Progenitor cell of endocrine pancreas (in vitro differentiated cells): Measurements from ENCODE around the gene LHFPL2. TPM values are rescaled to one million over a fixed set of nuclear protein-coding genes. Genes with fewer than 3 reads are reported as not detected.
"Not testable (repeated sequence)": the region's sequence is repeated elsewhere in the genome, so short reads cannot be mapped to it uniquely, and the experiment has no call there.

Experiments used
- DNase-seq: peaks from one replicate; pipeline ENCODE4 v3.0.0; 2021; ENCODE audit warnings: low spot score; ENCODE audit not compliant: unreplicated experiment
- H3K27ac Mint-ChIP-seq: 2 replicates; pipeline ENCODE4 v1.8.0; 2021; ENCODE audit warnings: mild to moderate bottlenecking, moderate library complexity, mixed read lengths
- H3K27me3 Mint-ChIP-seq: 2 replicates; pipeline ENCODE4 v1.8.0; 2021; ENCODE audit warnings: mixed read lengths
- H3K36me3 Mint-ChIP-seq: 2 replicates; pipeline ENCODE4 v1.8.0; 2022; ENCODE audit warnings: mixed read lengths; ENCODE audit not compliant: insufficient read depth
- H3K4me1 Mint-ChIP-seq: 2 replicates; pipeline ENCODE4 v1.8.0; 2021; ENCODE audit warnings: low read depth, mixed read lengths
- H3K4me3 Mint-ChIP-seq: 2 replicates; pipeline ENCODE4 v1.8.0; 2021; ENCODE audit warnings: low read depth, mild to moderate bottlenecking, moderate library complexity, mixed read lengths
- H3K9me3 Mint-ChIP-seq: 2 replicates; pipeline ENCODE4 v1.8.0; 2021; ENCODE audit warnings: low read depth, mixed read lengths
- total RNA-seq: library from RNA; stranded (reverse); gene quantifications from 2 replicates; pipeline ENCODE4 v1.2.1, GENCODE V29; 2021
- TF ChIP-seq, protein P1 (sequence below): fragments of 200-600 bp; sonication (generic); IDR thresholded peaks from one replicate; pipeline ENCODE4 v1.5.0; 2021; ENCODE audit warnings: antibody characterized with exemption, mild to moderate bottlenecking; ENCODE audit not compliant: unreplicated experiment

Gene LHFPL2
- total RNA-seq, 1 donor from 2014 or later = 15.0 TPM

DNA sequence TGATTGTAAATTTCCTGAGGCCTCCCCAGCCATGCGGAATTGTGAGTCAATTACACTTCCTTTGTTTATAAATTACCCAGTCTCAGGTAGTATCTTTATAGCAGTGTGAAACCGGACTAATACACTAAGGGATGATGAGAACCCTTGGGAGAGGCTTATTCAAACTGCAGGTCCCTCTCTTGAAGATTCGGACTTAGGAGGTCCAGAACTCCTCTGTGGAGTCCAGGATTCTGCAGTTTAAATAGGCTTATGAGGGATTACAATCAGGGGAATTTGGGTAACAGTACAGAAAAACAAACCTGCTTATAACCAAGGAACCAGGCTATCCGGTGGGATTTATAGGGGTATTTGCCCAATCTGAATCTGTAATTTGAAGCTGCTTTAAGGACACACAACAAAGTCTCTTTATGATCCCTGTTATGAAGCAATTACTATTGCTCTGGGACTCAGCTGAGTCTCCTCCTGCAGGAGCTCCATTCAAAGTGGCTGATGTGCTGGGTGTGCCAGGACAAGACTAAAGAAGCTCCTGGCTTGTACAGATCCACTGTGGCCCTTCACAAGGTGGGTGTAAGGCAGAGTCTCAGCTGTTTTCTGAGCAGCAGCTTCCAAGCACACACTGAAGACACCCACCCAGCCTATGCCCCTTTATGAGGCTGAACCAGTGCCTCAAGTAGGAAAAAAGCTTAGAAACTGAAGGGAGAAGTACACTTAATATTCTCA, 41.8 kb upstream of the LHFPL2 start:
- H3K4me3 Mint-ChIP-seq = no peak overlapping the region
- TF ChIP-seq, protein P1, sequence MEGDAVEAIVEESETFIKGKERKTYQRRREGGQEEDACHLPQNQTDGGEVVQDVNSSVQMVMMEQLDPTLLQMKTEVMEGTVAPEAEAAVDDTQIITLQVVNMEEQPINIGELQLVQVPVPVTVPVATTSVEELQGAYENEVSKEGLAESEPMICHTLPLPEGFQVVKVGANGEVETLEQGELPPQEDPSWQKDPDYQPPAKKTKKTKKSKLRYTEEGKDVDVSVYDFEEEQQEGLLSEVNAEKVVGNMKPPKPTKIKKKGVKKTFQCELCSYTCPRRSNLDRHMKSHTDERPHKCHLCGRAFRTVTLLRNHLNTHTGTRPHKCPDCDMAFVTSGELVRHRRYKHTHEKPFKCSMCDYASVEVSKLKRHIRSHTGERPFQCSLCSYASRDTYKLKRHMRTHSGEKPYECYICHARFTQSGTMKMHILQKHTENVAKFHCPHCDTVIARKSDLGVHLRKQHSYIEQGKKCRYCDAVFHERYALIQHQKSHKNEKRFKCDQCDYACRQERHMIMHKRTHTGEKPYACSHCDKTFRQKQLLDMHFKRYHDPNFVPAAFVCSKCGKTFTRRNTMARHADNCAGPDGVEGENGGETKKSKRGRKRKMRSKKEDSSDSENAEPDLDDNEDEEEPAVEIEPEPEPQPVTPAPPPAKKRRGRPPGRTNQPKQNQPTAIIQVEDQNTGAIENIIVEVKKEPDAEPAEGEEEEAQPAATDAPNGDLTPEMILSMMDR = no peak
- peaks cover 3% of the 10 kb centered on the region for H3K36me3 Mint-ChIP-seq
- no peak overlapping the region for H3K27ac Mint-ChIP-seq
- H3K27me3 Mint-ChIP-seq = peaks cover 55% of the 10 kb centered on the region
- DNase-seq = no peak
- no peaks in the 10 kb centered on the region for H3K4me1 Mint-ChIP-seq
- H3K9me3 Mint-ChIP-seq = peaks cover 5% of the 10 kb centered on the region

DNA sequence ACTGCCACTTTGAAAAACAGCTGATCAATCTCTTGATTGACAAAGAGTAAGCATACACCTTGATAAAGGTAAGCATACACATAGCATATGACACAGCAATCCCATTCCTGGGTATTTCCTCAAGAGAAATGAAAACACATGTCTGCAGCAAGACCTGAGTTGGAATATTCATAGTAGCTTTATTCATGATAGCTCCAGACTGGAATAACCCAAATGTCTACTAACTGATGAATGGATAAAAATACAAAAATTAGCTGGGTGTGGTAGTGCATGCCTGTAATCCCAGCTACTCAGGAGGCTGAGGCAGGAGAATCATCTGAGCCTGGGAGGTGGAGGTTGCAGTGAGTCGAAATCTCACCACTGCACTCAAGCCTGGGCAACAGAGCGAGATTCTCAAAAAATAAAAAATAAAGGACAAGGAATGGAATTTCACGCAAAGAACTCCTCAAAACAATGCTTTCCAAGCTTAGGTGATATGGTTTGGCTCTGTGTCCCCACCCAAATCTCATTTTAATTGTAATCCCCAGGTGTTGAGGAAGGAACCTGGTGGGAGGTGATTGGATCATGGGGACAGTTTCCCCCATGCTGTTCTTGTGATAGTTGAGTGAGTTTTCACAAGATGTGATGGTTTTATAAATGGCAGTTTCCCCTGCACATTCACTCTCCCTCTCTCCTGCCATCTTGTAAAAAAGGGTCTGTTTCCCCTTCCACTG, 41.1 kb upstream of the LHFPL2 start:
- no peak for DNase-seq
- Mint-ChIP-seq H3K4me3 (no peak overlapping the region), H3K36me3 (peaks cover 1% of the 10 kb centered on the region), H3K9me3 (peaks cover 5% of the 10 kb centered on the region), H3K4me1 (no peaks in the 10 kb centered on the region), H3K27me3 (peaks cover 52% of the 10 kb centered on the region), H3K27ac (no peak overlapping the region)
- TF ChIP-seq, protein P1 = no peak

DNA sequence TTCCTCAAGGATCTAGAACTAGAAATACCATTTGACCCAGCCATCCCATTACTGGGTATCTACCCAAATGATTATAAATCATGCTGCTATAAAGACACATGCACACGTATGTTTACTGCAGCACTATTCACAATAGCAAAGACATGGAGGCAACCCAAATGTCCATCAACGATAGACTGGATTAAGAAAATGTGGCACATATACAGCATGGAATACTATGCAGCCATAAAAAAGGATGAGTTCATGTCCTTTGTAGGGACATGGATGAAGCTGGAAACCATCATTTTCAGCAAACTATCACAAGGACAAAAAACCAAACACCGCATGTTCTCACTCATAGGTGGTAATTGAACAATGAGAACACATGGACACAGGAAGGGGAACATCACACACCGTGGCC, 38.9 kb upstream of the LHFPL2 start:
- not testable (repeated sequence) for H3K36me3 Mint-ChIP-seq, DNase-seq, H3K4me3 Mint-ChIP-seq, H3K9me3 Mint-ChIP-seq, H3K4me1 Mint-ChIP-seq, H3K27ac Mint-ChIP-seq
- H3K27me3 Mint-ChIP-seq = peaks cover 44% of the 10 kb centered on the region

DNA sequence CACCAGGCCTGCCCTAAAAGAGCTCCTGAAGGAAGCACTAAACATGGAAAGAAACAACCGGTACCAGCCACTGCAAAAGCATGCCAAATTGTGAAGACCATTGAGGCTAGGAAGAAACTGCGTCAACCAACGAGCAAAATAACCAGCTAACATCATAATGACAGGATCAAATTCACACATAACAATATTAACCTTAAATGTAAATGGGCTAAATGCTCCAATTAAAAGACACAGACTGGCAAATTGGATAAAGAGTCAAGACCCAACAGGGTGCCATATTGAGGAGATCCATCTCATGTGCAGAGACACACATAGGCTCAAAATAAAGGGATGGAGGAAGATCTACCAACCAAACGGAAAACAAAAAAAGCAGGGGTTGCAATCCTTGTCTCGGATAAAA, 35.3 kb upstream of the LHFPL2 start:
- not testable (repeated sequence) for H3K27ac Mint-ChIP-seq, H3K4me1 Mint-ChIP-seq, H3K4me3 Mint-ChIP-seq, H3K9me3 Mint-ChIP-seq, DNase-seq, H3K36me3 Mint-ChIP-seq
- H3K27me3 Mint-ChIP-seq = peaks cover 16% of the 10 kb centered on the region

DNA sequence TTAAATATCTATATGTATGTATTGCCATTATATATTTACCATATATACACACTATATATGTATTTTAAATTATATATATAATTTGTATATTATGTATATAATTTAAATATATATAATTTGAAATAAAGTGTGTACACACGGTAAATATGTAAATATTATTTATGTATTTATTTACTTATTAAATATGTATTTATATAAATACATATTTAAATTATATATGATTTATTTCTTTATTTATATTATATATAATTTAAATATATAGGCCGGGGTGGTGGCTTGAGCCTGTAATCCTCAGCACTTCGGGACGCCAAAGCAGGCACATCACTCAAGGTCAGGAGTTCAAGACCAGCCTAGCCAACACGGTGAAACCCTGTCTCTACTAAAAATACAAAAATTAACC, 31.3 kb upstream of the LHFPL2 start:
- Mint-ChIP-seq H3K9me3 (peaks cover 9% of the 10 kb centered on the region), H3K27ac (no peak overlapping the region), H3K4me1 (peaks cover 1% of the 10 kb centered on the region), H3K36me3 (peaks cover 3% of the 10 kb centered on the region), H3K4me3 (no peak overlapping the region), H3K27me3 (peaks cover 22% of the 10 kb centered on the region)
- no peak for DNase-seq
- TF ChIP-seq, protein P1 = no peak

DNA sequence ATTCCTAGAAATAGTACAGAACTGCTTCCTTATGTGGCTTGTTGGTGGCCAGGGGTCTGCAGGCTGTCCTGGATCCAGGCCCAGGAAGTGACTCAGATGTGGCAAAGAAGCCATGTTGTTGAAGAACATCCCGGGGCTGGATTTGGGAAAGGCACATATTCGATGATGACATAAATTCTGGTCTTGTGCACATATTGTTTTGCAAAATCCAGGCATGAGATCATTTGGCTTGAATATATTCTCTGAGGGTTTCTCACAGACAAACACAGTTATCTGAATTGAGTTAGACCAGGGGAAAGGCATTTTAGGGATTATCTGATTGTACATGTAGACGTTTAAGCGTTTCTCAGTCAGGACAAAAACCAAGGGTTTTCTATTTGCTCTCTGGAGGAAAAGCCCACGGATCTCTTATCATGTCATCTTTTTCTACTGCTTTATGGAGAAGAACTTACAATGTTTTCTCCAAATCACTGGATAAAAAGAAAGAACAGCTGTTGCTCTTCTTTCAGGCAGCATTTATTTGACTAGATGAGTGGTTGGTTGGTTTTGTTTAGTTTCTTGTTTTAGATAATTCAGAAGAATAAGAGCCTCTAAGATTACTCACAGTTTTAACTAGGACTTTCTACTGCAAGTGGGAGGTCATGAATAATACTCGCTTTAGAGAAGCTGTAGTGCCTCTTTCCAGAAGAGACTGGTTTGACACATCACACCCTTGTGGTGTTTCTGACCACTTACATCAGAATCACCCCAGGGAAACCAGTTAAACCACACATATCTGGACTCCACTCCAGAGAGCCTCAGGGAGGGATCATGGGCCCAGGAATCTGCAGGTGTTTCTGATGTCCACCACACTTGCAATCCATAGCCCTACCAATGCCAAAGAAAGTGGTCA, 29.5 kb upstream of the LHFPL2 start:
- no peak for DNase-seq
- peaks cover 1% of the 10 kb centered on the region for H3K4me1 Mint-ChIP-seq
- H3K9me3 Mint-ChIP-seq = peaks cover 13% of the 10 kb centered on the region
- H3K4me3 Mint-ChIP-seq = no peak overlapping the region
- TF ChIP-seq, protein P1 = no peak
- peaks cover 17% of the 10 kb centered on the region for H3K27me3 Mint-ChIP-seq
- peaks cover under 1% of the 10 kb centered on the region for H3K36me3 Mint-ChIP-seq
- no peak overlapping the region for H3K27ac Mint-ChIP-seq
